ENCODE measurements around the gene TMEM92.

The TMEM92 gene

GRCh38 chr17:50325906-50326305 lies 51.6 kb downstream of the TMEM92 start:
- no peak overlapping the region for H3K4me3 ChIP-seq (ENCODE audit: low read depth, low read length)
- no peak for DNase-seq (ENCODE audit: low read depth)
- TF ChIP-seq CTCF (IDR thresholded peaks at IDR 0.05; ENCODE audit: insufficient read depth, low read depth, low read length, missing control alignments) = no peak

- peak; percentile 41 for DNase-seq (ENCODE audit: low read depth)
- no peak overlapping the region for H3K4me3 ChIP-seq (ENCODE audit: low read depth, low read length)
- no peak for TF ChIP-seq CTCF (IDR thresholded peaks at IDR 0.05; ENCODE audit: insufficient read depth, low read depth, low read length, missing control alignments)
Observed at GRCh38 chr17:50326831-50327364, 52.6 kb downstream of the TMEM92 start.

- no peak overlapping the region for H3K4me3 ChIP-seq (ENCODE audit: low read depth, low read length)
- DNase-seq (ENCODE audit: low read depth) = no peak
- TF ChIP-seq CTCF (IDR thresholded peaks at IDR 0.05; ENCODE audit: insufficient read depth, low read depth, low read length, missing control alignments) = no peak
Observed at GRCh38 chr17:50328363-50329325, 54.4 kb downstream of the TMEM92 start.

- no peak for TF ChIP-seq CTCF (IDR thresholded peaks at IDR 0.05; ENCODE audit: insufficient read depth, low read depth, low read length, missing control alignments)
- DNase-seq (ENCODE audit: low read depth) = no peak
- no peak overlapping the region for H3K4me3 ChIP-seq (ENCODE audit: low read depth, low read length)
Observed at GRCh38 chr17:50329716-50330115, 55.5 kb downstream of the TMEM92 start.

- no peak for DNase-seq (ENCODE audit: low read depth)
- no peak overlapping the region for H3K4me3 ChIP-seq (ENCODE audit: low read depth, low read length)
- TF ChIP-seq CTCF (IDR thresholded peaks at IDR 0.05; ENCODE audit: insufficient read depth, low read depth, low read length, missing control alignments) = no peak
Observed at GRCh38 chr17:50330151-50330775, 56.0 kb downstream of the TMEM92 start.
